Stomach (tissue), 9 donors: ENCODE measurements around the gene GNLY. TPM values are rescaled to one million over a fixed set of nuclear protein-coding genes. Genes with fewer than 3 reads are reported as not detected.
"Not testable (repeated sequence)": the region's sequence is repeated elsewhere in the genome, so short reads cannot be mapped to it uniquely, and the experiment has no call there.

ENCODE experiments used
- DNase-seq, 2 donors: peaks; one replicate each; pipeline versions ENCODE4 v3.0.0 to v3.0.0-alpha.2; 2013 to 2019
- H3K27ac ChIP-seq, 5 donors: fragments of 200-600 bp in 4 of 5; sonication (generic) in 4 of 5; one replicate each; pipeline ENCODE4 v1.5.1; 2013 to 2019; ENCODE audit warnings: mild to moderate bottlenecking in 1 of 5, moderate library complexity in 1 of 5
- H3K27me3 ChIP-seq, 3 donors: fragments of 200-600 bp; sonication (generic); one replicate each; pipeline ENCODE4 v1.5.1; 2017 to 2019; ENCODE audit warnings: mixed run types in 1 of 3
- H3K36me3 ChIP-seq, 4 donors: fragments of 200-600 bp; sonication (generic); 1 replicate in 3 of 4; 2 replicates in 1 of 4; pipeline ENCODE4 v1.5.1; 2016 to 2019
- H3K4me1 ChIP-seq, 4 donors: fragments of 200-600 bp; sonication (generic); one replicate each; pipeline ENCODE4 v1.5.1; 2016 to 2019
- H3K4me3 ChIP-seq, 4 donors: fragments of 200-600 bp; sonication (generic) in 3 of 4; one replicate each; pipeline ENCODE4 v1.5.1; 2016 to 2019; ENCODE audit warnings: mild to moderate bottlenecking in 1 of 4
- H3K9me3 ChIP-seq, 4 donors: fragments of 200-600 bp; sonication (generic); one replicate each; pipeline ENCODE4 v1.5.1; 2016 to 2019
- CTCF ChIP-seq, 7 experiments: fragments of 450-650 bp in 4 of 7; fragments of 200-600 bp in 3 of 7; sonication (generic) in 3 of 7; IDR thresholded peaks; one replicate each; pipeline ENCODE4 v1.5.1; 2016 to 2019; ENCODE audit warnings: antibody characterized with exemption in 7 of 7, control low read depth in 2 of 7, mild to moderate bottlenecking in 1 of 7
- EP300 ChIP-seq: sonication (generic); formaldehyde crosslinking; IDR thresholded peaks from one replicate; pipeline ENCODE4 v1.6.1; 2017; ENCODE audit warnings: antibody characterized with exemption
- POLR2A ChIP-seq, 4 donors: fragments of 450-650 bp; IDR thresholded peaks; one replicate each; pipeline ENCODE4 v1.6.1; 2016; ENCODE audit warnings: antibody characterized with exemption in 4 of 4, control low read depth in 2 of 4, mild to moderate bottlenecking in 1 of 4, moderate library complexity in 1 of 4
- POLR2AphosphoS5 ChIP-seq, 3 donors: sonication (generic); formaldehyde crosslinking; IDR thresholded peaks; one replicate each; pipeline ENCODE4 v1.6.1; 2016; ENCODE audit warnings: antibody characterized with exemption in 3 of 3
- WGBS, 5 donors: extraction: QIAGEN DNeasy Blood & Tissue Kit in 3 of 5; methylation state at CpG; one replicate each; pipeline versions ENCODE4 v1.1.5 to v1.1.7; 2013 to 2018; 5-methylcytosine and 5-hydroxymethylcytosine counted together
- intact Hi-C: fragments of 100-400 bp; cut with DNase I; formaldehyde crosslinking; loops from one replicate; pipeline ENCODE4 v1.15.1; 2023; ENCODE audit warnings: low total_unique reads
- polyA plus RNA-seq, 3 donors: library from polyadenylated mRNA; stranded (reverse); fragments of 200-250 nt; gene quantifications; one replicate each; pipeline ENCODE4 v1.2.3, GENCODE V29; 2013
- total RNA-seq, 5 donors: library from RNA; depleted of rRNA; stranded (reverse); fragments of >200 nt; gene quantifications; one replicate each; pipeline versions ENCODE4 v1.1.0 to v1.2.3, GENCODE V29; 2014 to 2016
- donor health status: healthy with polysubstance abuse.
- donor health status: Bipolar disorder and iron deficiency.
- donor health status: healthy.

GNLY gene
- total and polyA plus RNA-seq, 8 donors: 0.72 to 5.8 (median 1.7) TPM; not detected in 3

- H3K27me3 ChIP-seq: no peaks in the 10 kb centered on the region
- H3K4me3 ChIP-seq: no peak within 1 kb of the TSS
- DNase-seq: no peak
- peaks cover 0 to 9% (median under 1%) of the 10 kb centered on the region in 4 donors for H3K4me1 ChIP-seq
- no peaks in the 10 kb centered on the region for H3K36me3 ChIP-seq
- intact Hi-C loops: no loop called here
- 67 to 82% (median 79%) methylated on average over 1 to 5 of the region's 5 CpGs for WGBS, 5 donors
- no peak for TF ChIP-seq POLR2A (IDR thresholded peaks at IDR 0.05)
- TF ChIP-seq CTCF (IDR thresholded peaks at IDR 0.05): no peak
- TF ChIP-seq POLR2AphosphoS5 (IDR thresholded peaks at IDR 0.05): no peak
- no peak for TF ChIP-seq EP300
- H3K9me3 ChIP-seq: no peaks in the 10 kb centered on the region
- H3K27ac ChIP-seq: no peak within 1 kb of the TSS
Observed at GRCh38 chr2:85668009-85668856, 25.9 kb upstream of the GNLY start, which contains the start of gene SFTPB. SFTPB (minus strand) TSS chr2:85668199; CDS start chr2:85668183, 16 bp downstream.

- WGBS, 5 donors: 71 to 82% (median 79%) methylated on average over 3 of the region's 3 CpGs
- H3K4me1 ChIP-seq: peaks cover 0 to 5% (median 0%) of the 10 kb centered on the region in 4 donors
- H3K4me3 ChIP-seq: no peak overlapping the region
- no peak overlapping the region for H3K27ac ChIP-seq
- no peaks in the 10 kb centered on the region for H3K27me3 ChIP-seq
- H3K36me3 ChIP-seq: no peaks in the 10 kb centered on the region
- TF ChIP-seq POLR2AphosphoS5 (IDR thresholded peaks at IDR 0.05) (no peak), EP300 (no peak), POLR2A (IDR thresholded peaks at IDR 0.05) (no peak), CTCF (IDR thresholded peaks at IDR 0.05) (no peak)
- no peaks in the 10 kb centered on the region for H3K9me3 ChIP-seq
- DNase-seq: no peak
- intact Hi-C loops: no loop called here
Observed at GRCh38 chr2:85668857-85669142, 25.4 kb upstream of the GNLY start.

- no peak for TF ChIP-seq POLR2A (IDR thresholded peaks at IDR 0.05)
- TF ChIP-seq POLR2AphosphoS5 (IDR thresholded peaks at IDR 0.05): no peak
- no peak for TF ChIP-seq EP300
- TF ChIP-seq CTCF (IDR thresholded peaks at IDR 0.05): no peak
- Histone ChIP-seq H3K9me3 (no peaks in the 10 kb centered on the region), H3K4me1 (peaks cover 0 to 5% (median 0%) of the 10 kb centered on the region in 4 donors), H3K4me3 (no peak overlapping the region), H3K27ac (no peak overlapping the region), H3K27me3 (no peaks in the 10 kb centered on the region), H3K36me3 (no peaks in the 10 kb centered on the region)
- 55 to 73% (median 64%) methylated on average over 5 of the region's 5 CpGs for WGBS, 5 donors
- intact Hi-C loops: no loop called here
- DNase-seq: peak in 1 of 2 donors; percentile 45
Observed at GRCh38 chr2:85669549-85669948, 24.6 kb upstream of the GNLY start.

- H3K4me1 ChIP-seq, H3K27ac ChIP-seq, intact Hi-C loops, H3K36me3 ChIP-seq, H3K4me3 ChIP-seq, H3K27me3 ChIP-seq, DNase-seq, H3K9me3 ChIP-seq: not testable (repeated sequence)
- WGBS, 5 donors: 86 to 93% (median 88%) methylated on average over 12 to 13 of the region's 13 CpGs
Observed at GRCh38 chr2:85670416-85670815, 23.7 kb upstream of the GNLY start.

GRCh38 chr2:85672456-85672855 is 21.7 kb upstream of the GNLY start:
- Histone ChIP-seq H3K4me3 (no peak overlapping the region), H3K27me3 (no peaks in the 10 kb centered on the region), H3K36me3 (no peaks in the 10 kb centered on the region), H3K27ac (no peak overlapping the region), H3K9me3 (no peaks in the 10 kb centered on the region), H3K4me1 (peaks cover 0 to 5% (median 0%) of the 10 kb centered on the region in 4 donors)
- intact Hi-C loops: no loop called here
- 64 to 71% (median 70%) methylated on average over 9 of the region's 9 CpGs for WGBS, 5 donors
- DNase-seq: no peak
- TF ChIP-seq EP300 (no peak), CTCF (IDR thresholded peaks at IDR 0.05) (no peak), POLR2A (IDR thresholded peaks at IDR 0.05) (no peak), POLR2AphosphoS5 (IDR thresholded peaks at IDR 0.05) (no peak)
